ENCODE data around the gene IL22RA1.

IL22RA1 gene

DNA sequence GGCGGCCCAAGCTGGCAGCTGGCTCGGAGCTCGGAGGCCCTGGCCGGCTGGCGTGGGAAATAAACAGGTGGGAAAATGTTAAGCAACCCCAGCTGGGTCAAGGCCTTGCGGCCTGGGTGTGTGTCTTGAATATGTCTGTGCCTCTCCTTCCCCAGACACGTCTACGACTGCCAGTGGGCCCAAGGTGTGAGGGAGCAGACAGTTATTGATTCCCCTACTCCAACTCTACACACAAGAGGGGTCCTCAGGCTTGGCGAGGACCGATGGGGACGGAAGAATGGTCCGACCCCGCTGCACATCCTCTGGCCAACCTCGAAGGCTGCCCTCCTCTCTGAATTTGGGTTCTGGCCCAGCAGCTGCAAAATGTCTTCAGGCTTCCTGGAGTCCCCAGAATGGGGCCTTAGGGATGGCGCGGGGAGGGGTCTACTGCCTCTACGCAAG, 2.2 kb downstream of the IL22RA1 start:
- H3K4me3 ChIP-seq (IDR thresholded peaks at IDR 0.05; ENCODE audit: insufficient read depth, low read depth, low read length): no peak overlapping the region
- TF ChIP-seq, protein P1, sequence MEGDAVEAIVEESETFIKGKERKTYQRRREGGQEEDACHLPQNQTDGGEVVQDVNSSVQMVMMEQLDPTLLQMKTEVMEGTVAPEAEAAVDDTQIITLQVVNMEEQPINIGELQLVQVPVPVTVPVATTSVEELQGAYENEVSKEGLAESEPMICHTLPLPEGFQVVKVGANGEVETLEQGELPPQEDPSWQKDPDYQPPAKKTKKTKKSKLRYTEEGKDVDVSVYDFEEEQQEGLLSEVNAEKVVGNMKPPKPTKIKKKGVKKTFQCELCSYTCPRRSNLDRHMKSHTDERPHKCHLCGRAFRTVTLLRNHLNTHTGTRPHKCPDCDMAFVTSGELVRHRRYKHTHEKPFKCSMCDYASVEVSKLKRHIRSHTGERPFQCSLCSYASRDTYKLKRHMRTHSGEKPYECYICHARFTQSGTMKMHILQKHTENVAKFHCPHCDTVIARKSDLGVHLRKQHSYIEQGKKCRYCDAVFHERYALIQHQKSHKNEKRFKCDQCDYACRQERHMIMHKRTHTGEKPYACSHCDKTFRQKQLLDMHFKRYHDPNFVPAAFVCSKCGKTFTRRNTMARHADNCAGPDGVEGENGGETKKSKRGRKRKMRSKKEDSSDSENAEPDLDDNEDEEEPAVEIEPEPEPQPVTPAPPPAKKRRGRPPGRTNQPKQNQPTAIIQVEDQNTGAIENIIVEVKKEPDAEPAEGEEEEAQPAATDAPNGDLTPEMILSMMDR (conservative IDR thresholded peaks at IDR 0.05; ENCODE audit: low read depth, low read length): no peak
- no peak overlapping the region for H3K4me2 ChIP-seq
- H3K36me3 ChIP-seq (ENCODE audit: insufficient read depth): no peaks in the 10 kb centered on the region
- no peak overlapping the region for H3K27ac ChIP-seq
- H2AFZ ChIP-seq (ENCODE audit: low read depth): no peak overlapping the region
- peaks cover 16% of the 10 kb centered on the region for H3K4me1 ChIP-seq (ENCODE audit: low read depth, poor library complexity, severe bottlenecking)
- H3K79me2 ChIP-seq (ENCODE audit: insufficient read depth, low read depth): no peaks in the 10 kb centered on the region
- no peaks in the 10 kb centered on the region for H3K27me3 ChIP-seq (ENCODE audit: insufficient read depth, low read depth)
- no peak overlapping the region for H3K9ac ChIP-seq
- H4K20me1 ChIP-seq (ENCODE audit: insufficient read depth): no peaks in the 10 kb centered on the region

DNA sequence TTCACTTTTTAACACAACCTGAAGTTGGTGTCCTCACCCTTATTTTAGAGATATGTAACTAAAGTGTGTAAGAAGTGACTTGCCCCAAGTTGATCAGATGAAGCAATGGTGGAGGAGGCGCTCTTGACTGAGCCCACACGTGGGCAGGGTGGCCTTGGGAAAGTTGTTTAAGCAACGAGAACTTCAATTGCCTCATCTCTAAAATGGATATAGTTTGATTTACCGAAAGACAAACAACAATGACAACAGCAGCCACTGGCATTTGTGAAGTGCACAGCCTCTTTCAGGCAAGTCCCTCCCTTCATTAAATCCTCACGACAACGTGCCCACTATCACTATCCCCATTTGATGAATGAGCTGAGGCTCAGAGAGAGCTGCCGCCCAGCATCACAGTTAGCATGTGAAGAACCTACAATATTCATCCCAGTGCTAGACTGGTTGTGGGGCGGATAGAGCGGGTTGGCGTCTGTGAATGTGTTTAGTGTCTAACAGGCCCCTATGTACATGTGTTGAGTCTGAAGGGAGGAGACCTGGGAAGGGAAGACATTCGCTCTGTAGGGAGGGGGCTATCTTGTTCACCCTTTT, 3.0 kb downstream of the IL22RA1 start:
- H3K79me2 ChIP-seq (ENCODE audit: insufficient read depth, low read depth): no peaks in the 10 kb centered on the region
- H2AFZ ChIP-seq (ENCODE audit: low read depth): no peak overlapping the region
- no peak overlapping the region for H3K4me2 ChIP-seq
- H3K27me3 ChIP-seq (ENCODE audit: insufficient read depth, low read depth): no peaks in the 10 kb centered on the region
- H3K27ac ChIP-seq: no peak overlapping the region
- no peaks in the 10 kb centered on the region for H4K20me1 ChIP-seq (ENCODE audit: insufficient read depth)
- no peak overlapping the region for H3K4me3 ChIP-seq (IDR thresholded peaks at IDR 0.05; ENCODE audit: insufficient read depth, low read depth, low read length)
- H3K36me3 ChIP-seq (ENCODE audit: insufficient read depth): no peaks in the 10 kb centered on the region
- TF ChIP-seq, protein P1 (conservative IDR thresholded peaks at IDR 0.05; ENCODE audit: low read depth, low read length): no peak
- H3K9ac ChIP-seq: no peak overlapping the region
- H3K4me1 ChIP-seq (ENCODE audit: low read depth, poor library complexity, severe bottlenecking): peaks cover 16% of the 10 kb centered on the region

DNA sequence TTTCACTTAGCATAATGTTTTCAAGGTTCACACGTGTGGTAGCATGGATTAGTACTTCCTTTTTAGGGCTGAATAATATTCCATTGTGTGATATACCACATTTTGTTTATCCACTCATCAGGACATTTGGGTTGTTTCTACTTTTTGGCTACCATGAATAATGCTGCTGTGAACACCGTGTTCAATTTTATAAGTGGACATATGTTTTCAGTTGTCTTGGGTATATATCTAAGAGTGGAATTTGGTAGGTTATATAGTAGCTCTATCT, 3.8 kb downstream of the IL22RA1 start:
- Histone ChIP-seq H3K36me3 (ENCODE audit: insufficient read depth) (no peaks in the 10 kb centered on the region), H3K4me2 (no peak overlapping the region), H2AFZ (ENCODE audit: low read depth) (no peak overlapping the region), H3K4me3 (IDR thresholded peaks at IDR 0.05; ENCODE audit: insufficient read depth, low read depth, low read length) (no peak overlapping the region), H3K79me2 (ENCODE audit: insufficient read depth, low read depth) (no peaks in the 10 kb centered on the region), H3K9ac (no peak overlapping the region), H3K27ac (no peak overlapping the region), H3K27me3 (ENCODE audit: insufficient read depth, low read depth) (no peaks in the 10 kb centered on the region), H4K20me1 (ENCODE audit: insufficient read depth) (no peaks in the 10 kb centered on the region), H3K4me1 (ENCODE audit: low read depth, poor library complexity, severe bottlenecking) (peaks cover 16% of the 10 kb centered on the region)
- TF ChIP-seq, protein P1 (conservative IDR thresholded peaks at IDR 0.05; ENCODE audit: low read depth, low read length): no peak

DNA sequence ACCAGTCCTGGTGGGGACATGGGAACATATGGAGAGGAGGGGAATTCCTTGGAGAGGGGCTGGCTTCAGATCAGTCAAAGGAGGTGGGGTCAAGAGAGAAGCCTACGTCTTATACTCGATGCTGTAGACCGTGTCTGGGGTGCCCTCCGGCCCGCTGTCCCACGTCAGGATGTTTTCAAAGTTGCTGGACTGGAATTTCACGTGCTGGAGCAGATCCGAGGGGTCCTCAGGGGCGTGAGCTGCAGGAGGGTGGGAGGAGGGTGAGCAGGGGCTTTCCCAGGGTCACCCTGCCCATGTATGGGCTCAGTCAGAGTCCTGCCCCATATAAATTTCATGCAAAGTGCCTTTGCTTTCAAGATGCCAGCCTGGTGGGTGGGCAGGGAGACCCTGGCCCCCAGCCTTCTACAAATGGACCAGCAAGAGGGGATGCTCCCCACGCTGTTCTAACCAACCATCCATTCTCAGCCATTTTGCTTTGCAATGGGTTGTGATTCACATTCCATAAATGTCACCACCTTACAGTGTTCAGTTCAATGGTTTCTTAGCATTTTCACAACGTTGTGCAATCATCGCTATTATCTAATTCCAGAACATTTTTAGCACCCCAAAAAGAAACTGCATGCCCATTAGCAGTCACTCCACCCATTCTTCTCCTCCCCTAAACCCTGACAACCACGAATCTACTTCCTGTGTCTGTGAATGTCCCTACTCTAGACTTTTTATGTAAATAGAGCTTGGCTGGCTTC, 4.3 kb downstream of the IL22RA1 start:
- Histone ChIP-seq H2AFZ (ENCODE audit: low read depth) (no peak overlapping the region), H3K4me1 (ENCODE audit: low read depth, poor library complexity, severe bottlenecking) (peaks cover 16% of the 10 kb centered on the region), H3K9ac (no peak overlapping the region), H3K27me3 (ENCODE audit: insufficient read depth, low read depth) (no peaks in the 10 kb centered on the region), H3K4me2 (no peak overlapping the region), H3K4me3 (IDR thresholded peaks at IDR 0.05; ENCODE audit: insufficient read depth, low read depth, low read length) (no peak overlapping the region), H3K27ac (no peak overlapping the region), H3K79me2 (ENCODE audit: insufficient read depth, low read depth) (no peaks in the 10 kb centered on the region), H3K36me3 (ENCODE audit: insufficient read depth) (no peaks in the 10 kb centered on the region), H4K20me1 (ENCODE audit: insufficient read depth) (no peaks in the 10 kb centered on the region)
- TF ChIP-seq, protein P1 (conservative IDR thresholded peaks at IDR 0.05; ENCODE audit: low read depth, low read length): no peak

Data from KMS-11 (cell line).